ENCODE data around the gene ASIC2. TPM values are rescaled to one million over a fixed set of nuclear protein-coding genes. Genes with fewer than 3 reads are reported as not detected.

ASIC2 gene
- total RNA-seq, 1 donor from 2014 or later, result not detected

- Histone ChIP-seq H3K4me1 (no peaks in the 10 kb centered on the region), H3K9me3 (no peaks in the 10 kb centered on the region), H3K4me3 (no peak overlapping the region), H3K27ac (no peak overlapping the region), H3K27me3 (no peaks in the 10 kb centered on the region), H3K36me3 (no peaks in the 10 kb centered on the region)
- no peak for TF ChIP-seq CTCF (IDR thresholded peaks at IDR 0.05)
- intact Hi-C loops (cut with DNase I), result no loop called here
- peak in 1 of 2 donors; percentile 53 for DNase-seq (ENCODE audit: low spot score in 2 of 2)
These were observed 276.2 kb downstream of the ASIC2 start for GRCh38 chr17:33016920-33017319.

DNA sequence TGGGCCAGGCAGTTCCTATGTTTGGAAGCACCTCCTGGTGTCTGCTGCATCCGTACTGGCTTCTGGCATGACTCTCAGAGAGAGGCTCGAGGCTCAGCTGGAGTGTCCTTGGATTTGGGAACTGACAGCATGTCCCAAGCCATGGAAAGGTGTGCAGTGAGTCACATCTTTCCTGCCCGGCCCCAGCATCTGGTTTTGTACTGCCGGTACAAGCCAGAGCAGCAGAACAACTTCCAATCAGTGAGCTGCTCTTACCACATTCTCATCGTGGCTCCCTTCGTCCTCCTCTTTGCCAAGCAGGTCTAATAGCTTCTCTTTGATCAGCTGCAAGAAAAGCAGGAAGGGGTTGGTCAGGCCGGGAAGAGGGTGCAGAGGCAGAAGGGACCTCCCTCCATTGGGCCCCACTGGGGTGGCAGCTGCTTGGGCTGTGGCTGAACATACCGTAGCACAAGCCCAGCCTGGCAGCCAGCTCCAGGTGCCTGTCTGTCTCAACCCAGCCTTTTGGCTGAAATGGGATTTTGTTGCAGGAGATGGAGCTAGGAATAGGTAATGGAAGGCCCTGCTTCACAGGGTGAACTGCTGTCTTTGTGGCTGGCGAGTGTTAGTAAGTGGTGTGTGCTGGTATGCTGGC, 277.3 kb downstream of the ASIC2 start:
- no peaks in the 10 kb centered on the region for H3K9me3 ChIP-seq
- DNase-seq (ENCODE audit: low spot score in 2 of 2), result peak in 1 of 2 donors; percentile 44
- H3K27me3 ChIP-seq, result no peaks in the 10 kb centered on the region
- no peaks in the 10 kb centered on the region for H3K4me1 ChIP-seq
- no peak for TF ChIP-seq CTCF (IDR thresholded peaks at IDR 0.05)
- no peak overlapping the region for H3K27ac ChIP-seq
- intact Hi-C loops (cut with DNase I), result no loop called here
- H3K4me3 ChIP-seq, result no peak overlapping the region
- H3K36me3 ChIP-seq, result no peaks in the 10 kb centered on the region

DNA sequence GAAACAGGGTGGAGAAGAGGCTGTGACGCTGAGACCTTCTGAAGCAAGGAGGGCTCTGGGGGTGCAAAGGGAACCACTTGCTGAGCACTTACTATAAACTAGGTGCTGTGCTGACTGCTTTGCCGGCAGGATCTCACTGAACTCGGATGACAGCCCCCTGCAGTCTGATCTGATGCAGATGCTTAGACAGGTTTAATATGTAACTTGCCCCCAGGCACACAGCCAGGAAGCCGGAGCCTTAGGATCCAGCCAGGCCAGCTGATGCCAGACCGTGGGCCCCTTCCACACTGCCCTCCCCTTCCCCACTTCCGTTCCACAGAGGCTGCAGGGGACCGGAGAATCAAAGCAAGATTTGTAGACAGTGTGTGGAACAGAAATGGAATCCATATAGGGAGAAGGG, 278.3 kb downstream of the ASIC2 start:
- Histone ChIP-seq H3K36me3 (no peaks in the 10 kb centered on the region), H3K4me3 (no peak overlapping the region), H3K27ac (no peak overlapping the region), H3K4me1 (no peaks in the 10 kb centered on the region), H3K27me3 (no peaks in the 10 kb centered on the region), H3K9me3 (no peaks in the 10 kb centered on the region)
- intact Hi-C loops (cut with DNase I), result no loop called here
- peak in 1 of 2 donors; percentile 54 for DNase-seq (ENCODE audit: low spot score in 2 of 2)
- TF ChIP-seq CTCF (IDR thresholded peaks at IDR 0.05), result no peak

DNA sequence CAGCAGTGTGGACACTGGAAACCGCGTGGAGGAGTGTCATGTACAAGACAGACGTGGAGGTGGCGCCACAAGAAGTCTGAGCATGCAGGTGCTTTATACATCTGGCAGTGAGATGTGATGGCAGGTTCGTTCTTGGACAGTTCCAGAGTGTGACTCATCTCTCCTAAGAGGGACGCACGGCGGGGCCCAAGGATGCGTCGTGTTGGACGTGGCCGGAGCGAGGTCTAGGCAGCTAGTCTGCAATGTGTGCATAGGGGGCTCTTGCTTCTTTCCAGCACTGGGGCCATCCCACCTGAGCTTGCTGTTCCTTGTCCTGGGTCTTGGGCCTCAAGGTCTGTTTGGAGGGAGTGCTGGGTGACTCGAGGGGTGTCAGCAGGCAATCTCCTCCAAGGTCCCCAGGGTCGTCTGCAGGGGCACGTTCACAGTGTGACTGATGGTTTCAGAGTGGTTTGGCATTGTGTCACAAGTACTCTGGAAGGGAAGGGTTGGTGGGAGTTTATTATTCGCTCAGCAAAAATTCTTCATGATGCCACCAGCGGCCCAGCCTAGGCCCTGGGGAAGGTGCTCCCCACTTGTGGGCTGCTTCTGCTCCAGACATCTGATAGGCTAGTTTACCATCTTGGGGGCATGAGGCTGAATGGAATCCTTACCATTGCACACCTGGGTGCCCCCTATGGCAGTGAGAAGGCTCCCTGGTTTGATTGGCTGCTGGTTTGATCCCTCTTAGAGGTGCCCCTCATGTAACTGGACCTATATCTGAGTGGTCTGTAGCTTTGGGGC, 279.3 kb downstream of the ASIC2 start:
- DNase-seq (ENCODE audit: low spot score in 2 of 2), result peak in 1 of 2 donors; percentile 61
- Histone ChIP-seq H3K27me3 (no peaks in the 10 kb centered on the region), H3K9me3 (no peaks in the 10 kb centered on the region), H3K4me1 (no peaks in the 10 kb centered on the region), H3K27ac (no peak overlapping the region), H3K4me3 (no peak overlapping the region), H3K36me3 (no peaks in the 10 kb centered on the region)
- no peak for TF ChIP-seq CTCF (IDR thresholded peaks at IDR 0.05)
- intact Hi-C loops (cut with DNase I), result no loop called here

- Histone ChIP-seq H3K27me3 (no peaks in the 10 kb centered on the region), H3K27ac (no peak overlapping the region), H3K9me3 (no peaks in the 10 kb centered on the region), H3K36me3 (no peaks in the 10 kb centered on the region), H3K4me3 (no peak overlapping the region), H3K4me1 (no peaks in the 10 kb centered on the region)
- intact Hi-C loops (cut with DNase I), result no loop called here
- TF ChIP-seq CTCF (IDR thresholded peaks at IDR 0.05), result no peak
- DNase-seq (ENCODE audit: low spot score in 2 of 2), result peak in 1 of 2 donors; percentile 55
These were observed 280.5 kb downstream of the ASIC2 start for GRCh38 chr17:33012522-33013033.

Measured in ascending aorta (tissue), 2 donors.